ENCODE data around the gene NCKAP5. TPM values are rescaled to one million over a fixed set of nuclear protein-coding genes. Genes with fewer than 3 reads are reported as not detected.

NCKAP5 gene
- total RNA-seq, 6 donors from 2014 or later: 22.1 to 51.1 (median 41.4) TPM

- no peak overlapping the region for H3K4me3 ChIP-seq
- H3K27ac ChIP-seq: no peak overlapping the region
- TF ChIP-seq POLR2A (IDR thresholded peaks at IDR 0.05) (no peak), POLR2AphosphoS5 (IDR thresholded peaks at IDR 0.05) (no peak), EP300 (IDR thresholded peaks at IDR 0.05) (no peak)
- TF ChIP-seq, protein P1, sequence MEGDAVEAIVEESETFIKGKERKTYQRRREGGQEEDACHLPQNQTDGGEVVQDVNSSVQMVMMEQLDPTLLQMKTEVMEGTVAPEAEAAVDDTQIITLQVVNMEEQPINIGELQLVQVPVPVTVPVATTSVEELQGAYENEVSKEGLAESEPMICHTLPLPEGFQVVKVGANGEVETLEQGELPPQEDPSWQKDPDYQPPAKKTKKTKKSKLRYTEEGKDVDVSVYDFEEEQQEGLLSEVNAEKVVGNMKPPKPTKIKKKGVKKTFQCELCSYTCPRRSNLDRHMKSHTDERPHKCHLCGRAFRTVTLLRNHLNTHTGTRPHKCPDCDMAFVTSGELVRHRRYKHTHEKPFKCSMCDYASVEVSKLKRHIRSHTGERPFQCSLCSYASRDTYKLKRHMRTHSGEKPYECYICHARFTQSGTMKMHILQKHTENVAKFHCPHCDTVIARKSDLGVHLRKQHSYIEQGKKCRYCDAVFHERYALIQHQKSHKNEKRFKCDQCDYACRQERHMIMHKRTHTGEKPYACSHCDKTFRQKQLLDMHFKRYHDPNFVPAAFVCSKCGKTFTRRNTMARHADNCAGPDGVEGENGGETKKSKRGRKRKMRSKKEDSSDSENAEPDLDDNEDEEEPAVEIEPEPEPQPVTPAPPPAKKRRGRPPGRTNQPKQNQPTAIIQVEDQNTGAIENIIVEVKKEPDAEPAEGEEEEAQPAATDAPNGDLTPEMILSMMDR (IDR thresholded peaks at IDR 0.05): no peak
- ATAC-seq (ENCODE audit: low FRiP score in 2 of 2): no peak
- H3K9me3 ChIP-seq: no peaks in the 10 kb centered on the region
- WGBS, 2 donors: 0 to 36% methylated on average over 1 of the region's 1 CpG
- no peak for DNase-seq
- no peaks in the 10 kb centered on the region for H3K4me1 ChIP-seq
- H3K36me3 ChIP-seq: no peaks in the 10 kb centered on the region
- no peaks in the 10 kb centered on the region for H3K27me3 ChIP-seq
These were observed 710.9 kb downstream of the NCKAP5 start for GRCh38 chr2:132857319-132857718.

GRCh38 chr2:132850688-132851087 lies 717.6 kb downstream of the NCKAP5 start:
- H3K27ac ChIP-seq: no peak overlapping the region
- no peaks in the 10 kb centered on the region for H3K4me1 ChIP-seq
- no peak for ATAC-seq (ENCODE audit: low FRiP score in 2 of 2)
- no peak for TF ChIP-seq EP300 (IDR thresholded peaks at IDR 0.05)
- no peak for TF ChIP-seq POLR2A (IDR thresholded peaks at IDR 0.05)
- TF ChIP-seq POLR2AphosphoS5 (IDR thresholded peaks at IDR 0.05): no peak
- TF ChIP-seq, protein P1 (IDR thresholded peaks at IDR 0.05): no peak
- H3K27me3 ChIP-seq: no peaks in the 10 kb centered on the region
- H3K4me3 ChIP-seq: no peak overlapping the region
- H3K36me3 ChIP-seq: no peaks in the 10 kb centered on the region
- WGBS, 2 donors: 81 to 91% methylated on average over 4 of the region's 4 CpGs
- no peaks in the 10 kb centered on the region for H3K9me3 ChIP-seq
- no peak for DNase-seq

DNA sequence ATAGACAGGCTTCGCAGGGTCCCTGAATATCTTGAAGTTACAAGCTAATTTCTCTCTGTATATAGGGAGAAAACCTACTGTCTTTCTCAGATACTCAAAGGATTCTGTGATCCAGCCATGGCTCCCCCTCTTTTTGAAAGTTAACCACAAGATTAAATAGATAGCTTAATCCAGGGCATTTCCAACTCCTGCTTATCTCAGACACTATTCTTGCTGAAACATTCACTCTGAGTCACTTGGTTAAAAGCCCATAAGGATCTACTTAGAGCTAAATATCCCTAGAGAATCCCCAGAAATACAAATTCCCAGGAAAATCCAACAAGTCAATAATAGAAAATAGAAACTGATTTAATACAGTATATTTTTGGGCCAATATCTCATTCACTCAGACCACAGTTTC lies 719.1 kb downstream of the NCKAP5 start:
- DNase-seq (no peak), ATAC-seq (ENCODE audit: low FRiP score in 2 of 2) (no peak)
- TF ChIP-seq POLR2AphosphoS5 (IDR thresholded peaks at IDR 0.05) (no peak), POLR2A (IDR thresholded peaks at IDR 0.05) (no peak), EP300 (IDR thresholded peaks at IDR 0.05) (no peak)
- TF ChIP-seq, protein P1 (IDR thresholded peaks at IDR 0.05): no peak
- Histone ChIP-seq H3K4me3 (no peak overlapping the region), H3K27ac (no peak overlapping the region), H3K36me3 (no peaks in the 10 kb centered on the region), H3K27me3 (no peaks in the 10 kb centered on the region), H3K9me3 (no peaks in the 10 kb centered on the region), H3K4me1 (no peaks in the 10 kb centered on the region)
- WGBS, 2 donors: 84 to 87% methylated on average over 1 of the region's 1 CpG

DNA sequence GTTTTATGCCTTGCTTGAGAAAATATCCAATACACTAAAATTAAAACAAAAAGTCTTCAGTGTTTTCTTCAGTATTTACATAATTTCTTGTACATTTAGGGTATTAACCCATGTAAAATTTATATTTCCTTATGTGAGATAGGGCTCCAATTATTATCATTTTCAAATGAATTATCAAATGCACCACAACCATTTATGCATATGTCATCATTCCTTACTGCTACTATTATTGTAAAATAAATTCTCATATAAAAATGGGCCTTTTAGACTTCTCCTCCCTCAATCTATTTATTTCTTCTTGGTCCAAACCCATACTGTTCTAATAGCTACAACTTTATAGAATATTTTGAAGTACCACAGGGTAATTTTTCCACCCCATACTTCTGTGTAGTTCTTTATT lies 722.9 kb downstream of the NCKAP5 start:
- H3K4me1 ChIP-seq: no peaks in the 10 kb centered on the region
- ATAC-seq (ENCODE audit: low FRiP score in 2 of 2) (no peak), DNase-seq (no peak)
- no peaks in the 10 kb centered on the region for H3K27me3 ChIP-seq
- no peaks in the 10 kb centered on the region for H3K36me3 ChIP-seq
- no peaks in the 10 kb centered on the region for H3K9me3 ChIP-seq
- H3K4me3 ChIP-seq: no peak overlapping the region
- no peak overlapping the region for H3K27ac ChIP-seq
- TF ChIP-seq EP300 (IDR thresholded peaks at IDR 0.05) (no peak), POLR2A (IDR thresholded peaks at IDR 0.05) (no peak), POLR2AphosphoS5 (IDR thresholded peaks at IDR 0.05) (no peak)
- TF ChIP-seq, protein P1 (IDR thresholded peaks at IDR 0.05): no peak

GRCh38 chr2:132844585-132844984 lies 723.7 kb downstream of the NCKAP5 start:
- DNase-seq (no peak), ATAC-seq (ENCODE audit: low FRiP score in 2 of 2) (no peak)
- no peaks in the 10 kb centered on the region for H3K36me3 ChIP-seq
- no peak overlapping the region for H3K4me3 ChIP-seq
- WGBS, 2 donors: 85 to 91% methylated on average over 4 of the region's 4 CpGs
- TF ChIP-seq POLR2AphosphoS5 (IDR thresholded peaks at IDR 0.05): no peak
- no peak for TF ChIP-seq EP300 (IDR thresholded peaks at IDR 0.05)
- no peak for TF ChIP-seq POLR2A (IDR thresholded peaks at IDR 0.05)
- TF ChIP-seq, protein P1 (IDR thresholded peaks at IDR 0.05): no peak
- H3K9me3 ChIP-seq: no peaks in the 10 kb centered on the region
- no peaks in the 10 kb centered on the region for H3K27me3 ChIP-seq
- no peaks in the 10 kb centered on the region for H3K4me1 ChIP-seq
- no peak overlapping the region for H3K27ac ChIP-seq

All from upper lobe of left lung (tissue), 6 donors.